NT2/D1 (cell line): ENCODE measurements around the gene SORCS1.

Experiments
- DNase-seq: peaks from one replicate; pipeline ENCODE4 v3.0.0-alpha.2; 2011; ENCODE audit warnings: low read depth, low spot score
- H3K27me3 ChIP-seq: 2 replicates; pipeline ENCODE4 v1.6.0; 2011; ENCODE audit warnings: mild to moderate bottlenecking; ENCODE audit not compliant: insufficient read length, insufficient read depth
- H3K36me3 ChIP-seq: 2 replicates; pipeline ENCODE4 v1.6.1; 2011; ENCODE audit warnings: mild to moderate bottlenecking, low read length, mixed read lengths; ENCODE audit not compliant: insufficient read depth, insufficient read length
- H3K4me1 ChIP-seq: 2 replicates; pipeline ENCODE4 v1.5.1; 2011; ENCODE audit not compliant: insufficient read depth, insufficient read length
- H3K4me3 ChIP-seq: 2 replicates; pipeline ENCODE4 v1.5.1; 2011; ENCODE audit warnings: low read depth; ENCODE audit not compliant: insufficient read length
- H3K9ac ChIP-seq: 2 replicates; pipeline ENCODE4 v1.6.0; 2011; ENCODE audit warnings: low read depth; ENCODE audit not compliant: insufficient read length
- H3K9me3 ChIP-seq: 2 replicates; pipeline ENCODE4 v1.5.1; 2011; ENCODE audit warnings: mild to moderate bottlenecking, low read length; ENCODE audit not compliant: insufficient read depth
- SUZ12 ChIP-seq: IDR thresholded peaks from 2 replicates; pipeline ENCODE4 v1.6.1; 2011; ENCODE audit not compliant: insufficient read length, insufficient read depth; ENCODE audit errors: extremely low read depth
- YY1 ChIP-seq: IDR thresholded peaks from 2 replicates; pipeline ENCODE4 v1.6.1; 2011; ENCODE audit not compliant: insufficient read length, insufficient read depth
- ZNF274 ChIP-seq: IDR thresholded peaks from 2 replicates; pipeline ENCODE4 v1.6.1; 2011; ENCODE audit warnings: mild to moderate bottlenecking, low read depth, low read length

Gene SORCS1

GRCh38 chr10:106942035-106942662, 222.4 kb downstream of the SORCS1 start:
- Histone ChIP-seq H3K27me3 (no peaks in the 10 kb centered on the region), H3K4me1 (no peaks in the 10 kb centered on the region), H3K9ac (no peak overlapping the region), H3K4me3 (no peak overlapping the region), H3K9me3 (no peaks in the 10 kb centered on the region), H3K36me3 (no peaks in the 10 kb centered on the region)
- no peak for TF ChIP-seq SUZ12
- no peak for TF ChIP-seq YY1
- TF ChIP-seq ZNF274 = no peak
- no peak for DNase-seq

DNA sequence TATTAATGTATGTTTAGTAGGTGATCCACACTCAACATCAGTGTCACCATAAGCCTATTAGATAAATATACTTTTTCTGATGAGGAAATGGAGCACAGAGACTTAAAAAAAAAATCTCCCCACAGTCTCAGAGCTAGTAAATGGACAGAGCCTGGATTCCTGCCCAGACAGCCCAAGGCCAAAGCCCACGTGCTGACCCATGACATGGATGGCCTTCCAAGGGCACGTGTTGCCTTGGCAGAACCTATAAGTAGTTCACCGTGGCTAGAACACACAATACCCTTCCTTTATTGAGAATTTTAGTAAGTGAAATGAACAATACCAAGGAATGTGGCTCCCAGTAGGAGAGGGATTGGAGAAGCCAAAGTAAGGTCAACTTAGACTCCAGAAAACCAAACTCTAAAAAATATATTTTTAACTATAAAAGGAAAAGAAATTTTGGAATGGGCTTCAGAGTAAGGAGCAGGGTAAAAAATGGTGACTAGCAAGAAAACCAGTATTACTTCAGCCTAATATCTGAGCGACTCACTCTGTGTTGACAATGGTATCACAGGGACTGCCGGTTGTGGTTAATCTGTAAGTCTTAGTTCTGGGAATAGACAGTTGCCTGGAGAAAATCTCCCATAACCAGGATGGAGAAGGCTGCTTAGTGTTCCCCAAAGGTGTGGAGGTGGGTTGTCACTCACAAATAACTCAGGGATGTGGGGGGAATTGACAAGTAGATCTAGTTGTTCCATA, 223.0 kb downstream of the SORCS1 start:
- TF ChIP-seq YY1 (no peak), SUZ12 (no peak), ZNF274 (no peak)
- Histone ChIP-seq H3K9me3 (no peaks in the 10 kb centered on the region), H3K36me3 (no peaks in the 10 kb centered on the region), H3K4me1 (no peaks in the 10 kb centered on the region), H3K4me3 (no peak overlapping the region), H3K9ac (no peak overlapping the region), H3K27me3 (no peaks in the 10 kb centered on the region)
- no peak for DNase-seq

DNA sequence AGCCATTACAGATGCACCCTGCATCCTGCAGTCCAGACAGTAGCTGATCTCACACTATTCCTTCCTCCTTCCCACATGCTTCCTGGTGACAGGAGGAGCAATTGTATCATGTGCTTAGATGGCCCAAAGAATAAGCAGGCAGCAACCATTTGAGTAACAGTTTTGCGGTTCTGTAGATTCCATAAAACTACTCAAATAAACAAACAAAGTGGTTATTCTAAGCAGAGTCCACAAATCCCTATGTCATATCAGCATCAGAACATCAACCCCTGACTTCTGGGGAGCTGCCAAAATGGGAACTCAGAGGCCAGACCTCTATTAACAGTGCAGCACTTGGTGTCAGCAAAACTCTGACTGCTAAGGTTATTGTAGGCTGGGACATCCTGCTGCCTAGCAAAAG, 226.0 kb downstream of the SORCS1 start:
- H3K4me3 ChIP-seq = no peak overlapping the region
- H3K9me3 ChIP-seq = no peaks in the 10 kb centered on the region
- DNase-seq = no peak
- H3K27me3 ChIP-seq = no peaks in the 10 kb centered on the region
- TF ChIP-seq ZNF274 (no peak), SUZ12 (no peak), YY1 (no peak)
- H3K4me1 ChIP-seq = no peaks in the 10 kb centered on the region
- H3K36me3 ChIP-seq = no peaks in the 10 kb centered on the region
- H3K9ac ChIP-seq = no peak overlapping the region

DNA sequence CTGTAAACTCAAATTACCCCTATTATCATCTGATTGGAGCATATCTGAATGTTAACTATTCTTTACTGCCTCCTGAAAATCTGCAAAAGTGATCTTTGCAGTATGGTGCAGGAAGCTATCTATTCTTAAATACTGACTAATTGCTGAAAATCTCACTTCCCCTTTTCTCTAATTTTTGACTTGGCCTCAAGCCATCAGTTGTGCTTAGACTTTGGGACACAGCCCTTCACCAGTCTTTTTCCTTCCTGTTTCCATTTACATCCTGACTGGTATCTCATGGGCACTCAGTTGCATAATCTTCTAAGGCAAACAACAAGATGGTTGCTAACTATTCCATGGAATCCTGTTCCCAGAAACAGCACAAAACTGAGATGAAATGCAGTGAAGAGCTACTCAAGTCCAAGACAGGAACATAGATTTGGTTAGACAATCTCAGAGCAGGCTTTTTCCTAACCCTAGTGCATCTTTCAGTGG, 228.5 kb downstream of the SORCS1 start:
- H3K36me3 ChIP-seq = no peaks in the 10 kb centered on the region
- DNase-seq = no peak
- H3K4me3 ChIP-seq = no peak overlapping the region
- H3K27me3 ChIP-seq = no peaks in the 10 kb centered on the region
- no peak overlapping the region for H3K9ac ChIP-seq
- no peaks in the 10 kb centered on the region for H3K4me1 ChIP-seq
- no peak for TF ChIP-seq SUZ12
- no peak for TF ChIP-seq ZNF274
- no peak for TF ChIP-seq YY1
- no peaks in the 10 kb centered on the region for H3K9me3 ChIP-seq

DNA sequence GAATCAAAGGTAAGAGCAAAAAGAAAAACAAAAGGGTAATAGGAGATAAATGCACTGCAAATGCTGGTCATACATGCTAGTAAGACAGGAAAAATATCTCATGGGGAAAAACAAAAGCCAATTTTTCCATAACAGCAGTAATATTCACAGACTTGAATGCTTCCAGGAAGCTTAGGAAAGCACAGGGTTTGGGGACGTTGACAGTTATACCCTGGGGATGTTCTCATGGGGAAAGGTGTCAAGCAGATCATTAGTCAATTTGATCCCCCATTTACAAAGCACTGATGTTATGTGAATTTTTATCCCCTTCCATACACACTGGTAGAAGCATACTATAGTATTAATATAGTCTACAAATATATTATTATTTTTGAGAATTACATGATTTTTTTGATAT, 232.7 kb downstream of the SORCS1 start:
- no peaks in the 10 kb centered on the region for H3K4me1 ChIP-seq
- TF ChIP-seq ZNF274 (no peak), SUZ12 (no peak), YY1 (no peak)
- H3K4me3 ChIP-seq = no peak overlapping the region
- no peaks in the 10 kb centered on the region for H3K9me3 ChIP-seq
- no peaks in the 10 kb centered on the region for H3K36me3 ChIP-seq
- no peak overlapping the region for H3K9ac ChIP-seq
- DNase-seq = no peak
- H3K27me3 ChIP-seq = no peaks in the 10 kb centered on the region

DNA sequence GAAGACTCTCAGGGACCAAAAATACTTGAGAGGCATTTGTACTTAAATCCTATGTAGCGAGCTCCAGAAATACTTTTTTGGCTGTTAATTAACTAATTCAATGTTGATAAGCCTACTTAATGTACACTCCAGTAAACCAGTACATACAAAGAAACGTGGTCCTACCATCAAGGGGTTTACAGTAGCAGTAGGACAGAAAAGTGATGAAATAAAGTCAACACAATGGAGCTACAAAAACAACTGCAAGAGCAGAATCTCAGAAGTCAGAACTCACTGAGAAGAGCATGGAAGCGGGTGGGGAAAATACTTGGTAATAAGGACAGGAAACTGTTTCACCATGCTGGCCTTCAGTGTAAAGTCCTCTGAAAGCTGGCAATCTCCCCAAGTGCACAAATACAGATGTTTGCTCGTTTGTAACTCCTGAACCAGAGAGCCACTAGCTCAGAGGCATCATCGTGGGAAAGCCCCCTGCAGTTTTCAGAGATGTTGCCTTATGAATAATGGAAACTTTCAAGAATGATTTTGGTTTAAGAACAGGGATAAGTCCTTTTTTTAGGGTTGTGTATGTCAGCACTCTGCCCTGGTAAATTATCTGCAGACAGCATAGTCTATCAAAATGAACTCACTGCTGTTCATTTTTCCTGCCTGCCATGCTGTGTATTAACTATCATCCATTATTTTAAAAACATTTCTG, 233.2 kb downstream of the SORCS1 start:
- H3K4me3 ChIP-seq = no peak overlapping the region
- no peaks in the 10 kb centered on the region for H3K4me1 ChIP-seq
- no peaks in the 10 kb centered on the region for H3K9me3 ChIP-seq
- no peak for DNase-seq
- no peaks in the 10 kb centered on the region for H3K36me3 ChIP-seq
- TF ChIP-seq YY1 (no peak), SUZ12 (no peak), ZNF274 (no peak)
- no peaks in the 10 kb centered on the region for H3K27me3 ChIP-seq
- no peak overlapping the region for H3K9ac ChIP-seq

GRCh38 chr10:106930751-106931150, 233.8 kb downstream of the SORCS1 start:
- H3K4me1 ChIP-seq = no peaks in the 10 kb centered on the region
- no peak overlapping the region for H3K9ac ChIP-seq
- TF ChIP-seq SUZ12 (no peak), YY1 (no peak), ZNF274 (no peak)

More at GRCh38 chr10:106930751-106931150, 233.8 kb downstream of the SORCS1 start:
- Histone ChIP-seq H3K4me3 (no peak overlapping the region), H3K27me3 (no peaks in the 10 kb centered on the region), H3K9me3 (no peaks in the 10 kb centered on the region), H3K36me3 (no peaks in the 10 kb centered on the region)
- DNase-seq = no peak
